Heart right ventricle (tissue), 16 donors: ENCODE measurements around the gene EXOC3L4. TPM values are rescaled to one million over a fixed set of nuclear protein-coding genes. Genes with fewer than 3 reads are reported as not detected.
A peak's percentile ranks its signal among the peaks of the same experiment; 100 is the strongest.

Experiments
- ATAC-seq, 8 donors: fragments of 200-7000 bp; cut with Tn5 transposase; one replicate each; pipeline ENCODE4 v1.9.1; 2020; ENCODE audit warnings: mild to moderate bottlenecking in 8 of 8, moderate library complexity in 8 of 8, moderate number of reproducible peaks in 1 of 8
- DNase-seq, 2 donors: peaks; one replicate each; pipeline ENCODE4 v3.0.0-alpha.2; 2020
- H3K27ac ChIP-seq, 10 donors: fragments of 200-600 bp; sonication (generic) in 2 of 10; one replicate each; pipeline versions ENCODE4 v1.5.0 to v1.8.0; 2020 to 2022; ENCODE audit warnings: mild to moderate bottlenecking in 3 of 10
- H3K27me3 ChIP-seq, 7 donors: fragments of 200-600 bp; one replicate each; pipeline ENCODE4 v1.8.0; 2021 to 2022; ENCODE audit warnings: mild to moderate bottlenecking in 2 of 7
- H3K36me3 ChIP-seq, 9 donors: fragments of 200-600 bp; sonication (generic) in 1 of 9; one replicate each; pipeline versions ENCODE4 v1.5.0 to v1.8.0; 2020 to 2022; ENCODE audit warnings: mild to moderate bottlenecking in 2 of 9
- H3K4me1 ChIP-seq, 9 donors: fragments of 200-600 bp; sonication (generic) in 1 of 9; one replicate each; pipeline versions ENCODE4 v1.5.0 to v1.8.0; 2020 to 2022; ENCODE audit warnings: mild to moderate bottlenecking in 4 of 9
- H3K4me3 ChIP-seq, 10 donors: fragments of 200-600 bp; sonication (generic) in 2 of 10; one replicate each; pipeline versions ENCODE4 v1.5.0 to v1.8.0; 2020 to 2022; ENCODE audit warnings: mild to moderate bottlenecking in 7 of 10, moderate library complexity in 2 of 10
- H3K9me3 ChIP-seq, 11 donors: fragments of 200-600 bp in 10 of 11; sonication (generic) in 2 of 11; one replicate each; pipeline versions ENCODE4 v1.5.0 to v1.8.0; 2013 to 2022; ENCODE audit warnings: mild to moderate bottlenecking in 2 of 11, control low read depth in 1 of 11, moderate library complexity in 1 of 11
- CTCF ChIP-seq, 9 donors: fragments of 200-600 bp; sonication (generic) in 2 of 9; IDR thresholded peaks; one replicate each; pipeline versions ENCODE4 v1.5.0 to v1.8.0; 2021 to 2022; ENCODE audit warnings: antibody characterized with exemption in 9 of 9, mild to moderate bottlenecking in 5 of 9, moderate library complexity in 1 of 9
- WGBS, 2 donors: extraction: QIAGEN DNeasy Blood & Tissue Kit; methylation state at CpG; one replicate each; pipeline ENCODE4 v1.1.7; 2013; ENCODE audit warnings: inconsistent platforms in 1 of 2; 5-methylcytosine and 5-hydroxymethylcytosine counted together
- intact Hi-C, 10 donors: fragments of 100-400 bp; cut with DNase I; formaldehyde crosslinking; loops; one replicate each; pipeline versions ENCODE4 v1.11.1 to v1.14.2; 2022
- polyA plus RNA-seq, 2 donors: library from polyadenylated mRNA; stranded (reverse); fragments of 200-250 nt; gene quantifications; one replicate each; pipeline ENCODE4 v1.2.3, GENCODE V29; 2013
- total RNA-seq, 10 donors: library from RNA; stranded (reverse); fragmentation: NEBNext Ultra II Directional in 3 of 10; extraction: Animal tissue kit (Norgen Biotek cat#: 25700) in 3 of 10; gene quantifications; one replicate each; pipeline versions ENCODE4 v1.2.1 to v1.2.4, GENCODE V29; 2021 to 2023
- donor health status: Arrhythmogenic right ventricular cardiomyopathy.
- donor health status: ischemic (EF 13 %, LVEDD 7.1; RV severe dilation, severe dysfunction).
- donor health status: healthy with polysubstance abuse.
- donor health status: DM: no; HTN: yes; CAD: no.
- donor health status: DM: no; HTN: no; CAD: no.
- donor health status: ischemic (EF 25% LVEDD 6.9; RV normal size, moderate dysfunction).
- donor health status: ischemic (EF 25% LVEDD 5.7; RV mildly dilated, moderate dysfunction).
- donor health status: healthy.
- donor health status: DM: yes; HTN: yes; CAD: no.
- donor health status: Ischemic cardiomyopathy.
- donor health status: ischemic (EF 35%, LVEDD 5.7; RV mildly dilated, moderate dysfunction).
- donor health status: nonischemic (EF 11% LVEDD 7.7; RV severe dilation, severe dysfunction).
- donor health status: DM: yes; HTN: yes; CAD: no.
- donor health status: PGD.
- donor health status: ischemic (EF 29% LVEDD 5.4; RV normal size, mild dysfunction).
- donor health status: nonischemic (EF 23%, LVEDD 6.1; RV moderate dilation, normal function).

EXOC3L4 gene
- total and polyA plus RNA-seq, 12 donors, result 0.16 to 2.0 (median 0.50) TPM; not detected in 4

- TF ChIP-seq CTCF (IDR thresholded peaks at IDR 0.05), result no peak
- 89 to 91% methylated on average over 8 of the region's 8 CpGs for WGBS, 2 donors
- H3K36me3 ChIP-seq, result no peaks in the 10 kb centered on the region
- H3K27ac ChIP-seq, result no peak overlapping the region
- DNase-seq (no peak), ATAC-seq (no peak)
- H3K4me3 ChIP-seq, result no peak overlapping the region
- H3K27me3 ChIP-seq, result peaks cover 0 to 7% (median 0%) of the 10 kb centered on the region in 7 donors
- H3K4me1 ChIP-seq, result peaks cover 5 to 57% (median 37%) of the 10 kb centered on the region in 9 donors
- H3K9me3 ChIP-seq, result no peaks in the 10 kb centered on the region
- intact Hi-C loops, result loop anchor here in 2 of 10 donors (10.0 kb wide), 1 partner anchor 224 kb away; no protein-coding TSS in a partner anchor
These were observed 24.2 kb upstream of the EXOC3L4 start for GRCh38 chr14:103070263-103070885.

- peaks cover 5 to 56% (median 38%) of the 10 kb centered on the region in 9 donors for H3K4me1 ChIP-seq
- DNase-seq (no peak), ATAC-seq (no peak)
- intact Hi-C loops, result loop anchor here in 2 of 10 donors (10.0 kb wide), 1 partner anchor 224 kb away; no protein-coding TSS in a partner anchor
- no peaks in the 10 kb centered on the region for H3K36me3 ChIP-seq
- H3K27ac ChIP-seq, result peak overlapping the region in 2 of 10 donors; percentile 36 to 43
- TF ChIP-seq CTCF (IDR thresholded peaks at IDR 0.05), result no peak
- H3K9me3 ChIP-seq, result no peaks in the 10 kb centered on the region
- no peak overlapping the region for H3K4me3 ChIP-seq
- WGBS, 2 donors, result 80 to 81% methylated on average over 21 of the region's 21 CpGs
- peaks cover 0 to 8% (median 0%) of the 10 kb centered on the region in 7 donors for H3K27me3 ChIP-seq
These were observed 23.5 kb upstream of the EXOC3L4 start for GRCh38 chr14:103070971-103071542.

DNA sequence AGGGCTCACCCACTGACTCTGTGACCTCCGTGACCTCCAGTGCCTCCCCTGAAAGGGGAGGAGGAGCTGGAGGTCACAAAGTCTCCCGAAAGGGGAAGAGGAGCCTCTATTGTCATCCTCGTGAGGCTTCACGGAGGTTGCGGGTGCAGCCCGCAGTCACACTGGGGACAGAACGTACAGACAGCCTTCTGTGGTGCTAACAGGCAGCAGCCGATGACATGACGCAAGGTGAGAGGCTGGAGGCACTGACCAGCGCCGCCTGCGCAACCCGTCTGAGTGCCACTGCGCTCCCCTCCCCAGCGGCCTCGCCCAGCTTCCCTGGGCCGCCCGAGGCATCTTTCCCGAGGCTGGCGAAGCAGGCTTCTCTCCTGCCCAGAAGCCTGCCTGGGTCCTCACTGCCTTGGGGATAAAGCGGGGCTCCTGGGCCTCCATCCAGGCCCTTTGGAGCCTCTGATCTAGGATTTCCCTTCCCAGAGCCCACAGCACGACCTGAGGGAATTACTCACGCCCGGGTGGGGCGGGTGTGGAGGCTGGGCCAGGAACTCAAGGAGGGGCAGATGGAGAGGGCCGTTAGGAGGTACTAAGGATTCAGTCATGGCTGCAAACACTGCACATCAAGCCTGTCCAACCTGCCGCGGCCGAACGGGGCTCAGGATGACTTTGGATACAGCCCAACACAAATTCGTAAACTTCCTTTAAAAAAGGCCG, 22.8 kb upstream of the EXOC3L4 start:
- Histone ChIP-seq H3K4me1 (peaks cover 5 to 51% (median 35%) of the 10 kb centered on the region in 9 donors), H3K9me3 (no peaks in the 10 kb centered on the region), H3K36me3 (no peaks in the 10 kb centered on the region), H3K27me3 (peaks cover 0 to 8% (median 0%) of the 10 kb centered on the region in 7 donors), H3K4me3 (no peak overlapping the region), H3K27ac (peak overlapping the region in 2 of 10 donors; percentile 36 to 43)
- intact Hi-C loops, result loop anchor here in 2 of 10 donors (10.0 kb wide), 1 partner anchor 223 kb away; no protein-coding TSS in a partner anchor
- TF ChIP-seq CTCF (IDR thresholded peaks at IDR 0.05), result no peak
- ATAC-seq (peak in 1 of 8 donors; percentile 15), DNase-seq (no peak)
- WGBS, 2 donors, result 78 to 82% methylated on average over 32 of the region's 32 CpGs
